ENCODE measurements around the gene NDP. TPM values are rescaled to one million over a fixed set of nuclear protein-coding genes. Genes with fewer than 3 reads are reported as not detected.

Gene NDP
- total RNA-seq, 1 experiment from 2014 or later: not detected

- POLR2A ChIA-PET: no interaction called here
- Histone ChIP-seq H3K79me2 (ENCODE audit: insufficient read depth, low read length) (no peaks in the 10 kb centered on the region), H3K4me3 (replicated peaks in 1 of 2; ENCODE audit: low read depth in 1 of 2, low read length in 2 of 2) (no peak overlapping the region), H4K20me1 (ENCODE audit: insufficient read depth) (no peaks in the 10 kb centered on the region), H2AFZ (ENCODE audit: low read depth, low read length, poor library complexity, severe bottlenecking) (no peak overlapping the region), H3K27ac (ENCODE audit: low read depth, low read length) (no peak overlapping the region), H3K36me3 (ENCODE audit: control insufficient read depth in 1 of 2, insufficient read depth in 2 of 2, low read length in 2 of 2) (no peaks in the 10 kb centered on the region), H3K9ac (ENCODE audit: low read length) (no peak overlapping the region), H3K27me3 (ENCODE audit: insufficient read depth, low read length) (no peaks in the 10 kb centered on the region), H3K9me2 (ENCODE audit: insufficient read depth) (no peaks in the 10 kb centered on the region), H3K4me1 (ENCODE audit: control insufficient read depth in 1 of 2, insufficient read depth in 2 of 2, low read length in 2 of 2) (no peaks in the 10 kb centered on the region), H3K9me3 (ENCODE audit: control insufficient read depth in 1 of 2, insufficient read depth in 1 of 2, low read depth in 1 of 2, low read length in 2 of 2) (no peaks in the 10 kb centered on the region), H3K4me2 (ENCODE audit: low read length) (no peak overlapping the region)
- TF ChIP-seq JUND (IDR thresholded peaks at IDR 0.05) (no peak), EGR1 (IDR thresholded peaks at IDR 0.05; ENCODE audit: low read depth) (no peak), REST (IDR thresholded peaks at IDR 0.05; ENCODE audit: low read depth) (no peak)
- intact Hi-C loops (cut with micrococcal nuclease): no loop called here
- DNase-seq (ENCODE audit: low read depth, low spot score) (no peak), ATAC-seq (no peak)
- no TSS peak for BruUV-seq (replicated peaks)
- CTCF ChIA-PET: no interaction called here
- RAD21 ChIA-PET (ENCODE audit: low non-redundant PET in 1 of 2, low total read pairs in 2 of 2, uncharacterized antibody in 2 of 2, unreplicated experiment in 2 of 2): no interaction called here
Measured at GRCh38 chrX:43976205-43976604, 3.0 kb upstream of the NDP start.

GRCh38 chrX:43975796-43976195, 2.6 kb upstream of the NDP start:
- no peaks in the 10 kb centered on the region for H3K36me3 ChIP-seq (ENCODE audit: control insufficient read depth in 1 of 2, insufficient read depth in 2 of 2, low read length in 2 of 2)
- peaks cover 0 to 1% of the 10 kb centered on the region in 2 experiments; a peak in 2 of 4 replicates for H3K4me1 ChIP-seq (ENCODE audit: control insufficient read depth in 1 of 2, insufficient read depth in 2 of 2, low read length in 2 of 2)
- H3K4me3 ChIP-seq (replicated peaks in 1 of 2; ENCODE audit: low read depth in 1 of 2, low read length in 2 of 2): no peak overlapping the region
- RAD21 ChIA-PET (ENCODE audit: low non-redundant PET in 1 of 2, low total read pairs in 2 of 2, uncharacterized antibody in 2 of 2, unreplicated experiment in 2 of 2): no interaction called here
- DNase-seq (ENCODE audit: low read depth, low spot score) (no peak), ATAC-seq (no peak)
- TF ChIP-seq SIN3A (IDR thresholded peaks at IDR 0.05; ENCODE audit: low read depth) (no peak), CTCF (IDR thresholded peaks at IDR 0.05 in 2 of 3, conservative IDR thresholded peaks at IDR 0.05 in 1 of 3; ENCODE audit: borderline replicate concordance in 1 of 3, insufficient read depth in 1 of 3, low read depth in 2 of 3, low read length in 2 of 3) (no peak), CBX3 (IDR thresholded peaks at IDR 0.05; ENCODE audit: low read depth) (no peak), YY1 (IDR thresholded peaks at IDR 0.05; ENCODE audit: extremely low read depth, insufficient replicate concordance, low read depth, low read length) (no peak), FOSL1 (IDR thresholded peaks at IDR 0.05; ENCODE audit: low read depth) (no peak), EGR1 (IDR thresholded peaks at IDR 0.05; ENCODE audit: low read depth) (no peak), RAD21 (IDR thresholded peaks at IDR 0.05; ENCODE audit: low read depth) (no peak)
- no peaks in the 10 kb centered on the region for H4K20me1 ChIP-seq (ENCODE audit: insufficient read depth)
- no peaks in the 10 kb centered on the region for H3K79me2 ChIP-seq (ENCODE audit: insufficient read depth, low read length)
- H3K9ac ChIP-seq (ENCODE audit: low read length): no peak overlapping the region
- BruUV-seq (replicated peaks): no TSS peak
- H2AFZ ChIP-seq (ENCODE audit: low read depth, low read length, poor library complexity, severe bottlenecking): no peak overlapping the region
- intact Hi-C loops (cut with micrococcal nuclease): no loop called here
- H3K9me3 ChIP-seq (ENCODE audit: control insufficient read depth in 1 of 2, insufficient read depth in 1 of 2, low read depth in 1 of 2, low read length in 2 of 2): no peaks in the 10 kb centered on the region
- no peaks in the 10 kb centered on the region for H3K9me2 ChIP-seq (ENCODE audit: insufficient read depth)
- CTCF ChIA-PET: no interaction called here
- no peaks in the 10 kb centered on the region for H3K27me3 ChIP-seq (ENCODE audit: insufficient read depth, low read length)
- H3K4me2 ChIP-seq (ENCODE audit: low read length): no peak overlapping the region
- H3K27ac ChIP-seq (ENCODE audit: low read depth, low read length): no peak overlapping the region
- POLR2A ChIA-PET: no interaction called here

All from HCT116 (cell line).